HCT116 (cell line): ENCODE measurements around the gene ZFHX3. TPM values are rescaled to one million over a fixed set of nuclear protein-coding genes. Genes with fewer than 3 reads are reported as not detected.

Experiments used
- ATAC-seq: fragments of 200-7000 bp; cut with Tn5 transposase; 2 replicates; pipeline ENCODE4 v1.9.1; 2020; ENCODE audit warnings: mild to moderate bottlenecking, moderate library complexity
- BruUV-seq: library from RNA; stranded (reverse); fragments of 400-500 nt; replicated peaks from 2 replicates; lab custom pipeline; 2021; lab: Mats Ljungman, UMichigan
- CTCF ChIA-PET: fragments of 300-600 bp; sonication (Branson Sonifier 250); formaldehyde crosslinking; loops from one replicate; lab custom pipeline; 2021; ENCODE audit warnings: antibody characterized with exemption; lab: Charles Lee
- POLR2A ChIA-PET: fragments of 300-600, 350-600 bp; sonication (Branson Sonifier 250); formaldehyde crosslinking; loops from one replicate; lab custom pipeline; 2021; ENCODE audit warnings: antibody characterized with exemption; lab: Charles Lee
- RAD21 ChIA-PET, 2 experiments: fragments of 300-600 bp; sonication (Branson Sonifier 250); formaldehyde crosslinking; loops; one replicate each; lab custom pipeline; 2023; ENCODE audit warnings: low total read pairs in 2 of 2; ENCODE audit not compliant: uncharacterized antibody in 2 of 2, unreplicated experiment in 2 of 2, low non-redundant PET in 1 of 2; lab: Charles Lee
- DNase-seq: peaks from one replicate; pipeline ENCODE4 v3.0.0-alpha.2; 2010; ENCODE audit warnings: low read depth, low spot score
- H2AFZ ChIP-seq: fragments of 200-600 bp; shearing (Covaris generic), sonication (generic); 2 replicates; pipeline ENCODE4 v1.6.1; 2017; ENCODE audit warnings: low read depth, mixed run types, mixed read lengths, antibody characterized with exemption, low read length; ENCODE audit not compliant: poor library complexity, severe bottlenecking
- H3K27ac ChIP-seq: 2 replicates; pipeline ENCODE4 v1.5.1; 2012; ENCODE audit warnings: low read depth, low read length
- H3K27me3 ChIP-seq: fragments of 200-600 bp; sonication (generic); 2 replicates; pipeline ENCODE4 v1.6.1; 2016; ENCODE audit warnings: mixed run types, low read length, mixed read lengths; ENCODE audit not compliant: insufficient read depth
- H3K36me3 ChIP-seq, 2 experiments: fragments of 200-500 bp in 1 of 2; fragments of 200-600 bp in 1 of 2; sonication (Bioruptor generic) in 1 of 2; sonication (generic) in 1 of 2; 2 replicates each; pipeline versions ENCODE4 v1.5.1 to v1.6.1; 2014 to 2016; ENCODE audit warnings: low read length in 2 of 2, inconsistent platforms in 1 of 2, mixed read lengths in 1 of 2, mixed run types in 1 of 2; ENCODE audit not compliant: insufficient read depth in 2 of 2, control insufficient read depth in 1 of 2
- H3K4me1 ChIP-seq, 2 experiments: fragments of 200-600 bp in 1 of 2; sonication (generic) in 1 of 2; 2 replicates each; pipeline versions ENCODE4 v1.5.1 to v1.6.1; 2012 to 2017; ENCODE audit warnings: low read length in 2 of 2, inconsistent platforms in 1 of 2, mild to moderate bottlenecking in 1 of 2, mixed read lengths in 1 of 2, mixed run types in 1 of 2, moderate library complexity in 1 of 2; ENCODE audit not compliant: insufficient read depth in 2 of 2, control insufficient read depth in 1 of 2
- H3K4me2 ChIP-seq: fragments of 200-600 bp; sonication (generic); 2 replicates; pipeline ENCODE4 v1.6.1; 2017; ENCODE audit warnings: mixed run types, low read length, mixed read lengths
- H3K4me3 ChIP-seq, 2 experiments: fragments of 200-600 bp in 1 of 2; sonication (generic) in 1 of 2; replicated peaks in 1 of 2; 2 replicates each; pipeline ENCODE4 v1.5.1; 2011 to 2016; ENCODE audit warnings: low read length in 2 of 2, control low read depth in 1 of 2, low read depth in 1 of 2, mild to moderate bottlenecking in 1 of 2, mixed read lengths in 1 of 2, mixed run types in 1 of 2
- H3K79me2 ChIP-seq: fragments of 200-600 bp; sonication (generic); 2 replicates; pipeline ENCODE4 v1.6.1; 2017; ENCODE audit warnings: mild to moderate bottlenecking, mixed run types, low read length, moderate library complexity, mixed read lengths; ENCODE audit not compliant: insufficient read depth
- H3K9ac ChIP-seq: fragments of 200-600 bp; sonication (generic); 2 replicates; pipeline ENCODE4 v1.6.1; 2016; ENCODE audit warnings: low read length, mixed read lengths
- H3K9me2 ChIP-seq: fragments of 200-600 bp; sonication (generic), shearing (Covaris generic); 2 replicates; pipeline ENCODE4 v1.6.1; 2017; ENCODE audit warnings: mixed run types, mild to moderate bottlenecking, moderate library complexity; ENCODE audit not compliant: insufficient read depth
- H3K9me3 ChIP-seq, 2 experiments: fragments of 200-500 bp in 1 of 2; fragments of 200-600 bp in 1 of 2; sonication (Bioruptor generic) in 1 of 2; sonication (generic) in 1 of 2; 2 replicates each; pipeline ENCODE4 v1.6.1; 2014 to 2017; ENCODE audit warnings: low read length in 2 of 2, mixed read lengths in 2 of 2, inconsistent platforms in 1 of 2, low read depth in 1 of 2, mild to moderate bottlenecking in 1 of 2, mixed run types in 1 of 2, moderate library complexity in 1 of 2; ENCODE audit not compliant: control insufficient read depth in 1 of 2, insufficient read depth in 1 of 2
- H4K20me1 ChIP-seq: fragments of 200-600 bp; sonication (generic), shearing (Covaris generic); 2 replicates; pipeline ENCODE4 v1.6.1; 2017; ENCODE audit warnings: mixed run types, mild to moderate bottlenecking, moderate library complexity; ENCODE audit not compliant: insufficient read depth
- CBX3 ChIP-seq: IDR thresholded peaks from 2 replicates; pipeline ENCODE4 v1.6.1; 2012; ENCODE audit warnings: low read depth
- CEBPB ChIP-seq: IDR thresholded peaks from 2 replicates; pipeline ENCODE4 v1.6.1; 2012; ENCODE audit warnings: low read depth
- EGR1 ChIP-seq: IDR thresholded peaks from 2 replicates; pipeline ENCODE4 v1.6.1; 2012; ENCODE audit warnings: low read depth
- EZH2 ChIP-seq: fragments of 200-600 bp; sonication (generic); IDR thresholded peaks from 2 replicates; pipeline ENCODE4 v1.6.1; 2017; ENCODE audit warnings: antibody characterized with exemption, mixed run types
- JUND ChIP-seq: IDR thresholded peaks from 2 replicates; pipeline ENCODE4 v1.6.1; 2012
- POLR2AphosphoS5 ChIP-seq: IDR thresholded peaks from 2 replicates; pipeline ENCODE4 v1.6.1; 2011; ENCODE audit warnings: mild to moderate bottlenecking, low read depth, low read length, moderate library complexity
- SIN3A ChIP-seq: IDR thresholded peaks from 2 replicates; pipeline ENCODE4 v1.6.1; 2012; ENCODE audit warnings: low read depth
- SP1 ChIP-seq: IDR thresholded peaks from 2 replicates; pipeline ENCODE4 v1.6.1; 2012; ENCODE audit warnings: low read depth
- TCF7L2 ChIP-seq: IDR thresholded peaks from 2 replicates; pipeline ENCODE4 v1.7.0; 2011; ENCODE audit warnings: borderline replicate concordance, inconsistent platforms; ENCODE audit not compliant: insufficient read depth, insufficient read length; ENCODE audit errors: extremely low read depth
- YY1 ChIP-seq: IDR thresholded peaks from 2 replicates; pipeline ENCODE4 v1.6.1; 2011; ENCODE audit warnings: low read length, low read depth, moderate library complexity, mild to moderate bottlenecking; ENCODE audit not compliant: insufficient replicate concordance; ENCODE audit errors: extremely low read depth
- intact Hi-C: fragments of 100-400 bp; cut with micrococcal nuclease; formaldehyde crosslinking; loops from 2 replicates; pipeline ENCODE4 v1.10.0; 2022
- total RNA-seq: library from RNA; stranded (reverse); gene quantifications from one replicate; pipeline ENCODE4 v1.2.1, GENCODE V29; 2021; ENCODE audit not compliant: unreplicated experiment
- TF ChIP-seq, protein P1 (sequence below), 3 experiments: fragments of 200-600 bp in 1 of 3; sonication (generic) in 1 of 3; IDR thresholded peaks in 2 of 3; conservative IDR thresholded peaks in 1 of 3; 2 replicates each; pipeline ENCODE4 v1.5.1; 2012 to 2017; ENCODE audit warnings: low read depth in 2 of 3, low read length in 2 of 3, antibody characterized with exemption in 1 of 3, borderline replicate concordance in 1 of 3, control low read depth in 1 of 3, mild to moderate bottlenecking in 1 of 3, mixed read lengths in 1 of 3, mixed run types in 1 of 3, moderate library complexity in 1 of 3; ENCODE audit not compliant: insufficient read depth in 1 of 3
- TF ChIP-seq, protein P2 (sequence below): IDR thresholded peaks from 2 replicates; pipeline ENCODE4 v1.6.1; 2012; ENCODE audit warnings: low read depth

ZFHX3 gene
- total RNA-seq, 1 experiment from 2014 or later: 6.3 TPM

DNA sequence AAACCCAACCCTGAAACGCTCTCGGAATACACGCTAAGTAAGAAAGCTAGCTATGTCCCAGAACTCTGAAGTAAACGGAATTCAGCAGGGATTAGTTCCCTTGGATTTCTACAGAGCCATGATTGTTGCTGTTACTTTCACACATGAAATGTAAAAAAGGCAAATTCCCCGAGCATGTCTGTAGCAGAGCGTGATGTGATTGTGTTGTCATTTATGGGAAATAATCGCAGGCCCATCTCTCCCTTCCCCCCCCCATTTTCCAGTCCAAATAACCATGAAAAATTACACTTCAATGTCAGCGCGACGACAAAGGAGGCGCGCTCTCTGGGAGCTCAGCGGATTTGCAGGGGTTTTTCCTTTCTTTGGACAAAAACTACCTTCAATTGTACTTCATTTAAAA lies 209.0 kb downstream of the ZFHX3 start:
- DNase-seq (no peak), ATAC-seq (no peak)
- POLR2A ChIA-PET: no interaction called here
- Histone ChIP-seq H3K27ac (no peak overlapping the region), H3K27me3 (no peaks in the 10 kb centered on the region), H3K9me2 (no peaks in the 10 kb centered on the region), H3K9ac (no peak overlapping the region), H2AFZ (no peak overlapping the region), H3K4me3 (no peak overlapping the region), H3K4me2 (no peak overlapping the region), H3K4me1 (no peaks in the 10 kb centered on the region), H3K36me3 (no peaks in the 10 kb centered on the region), H4K20me1 (no peaks in the 10 kb centered on the region), H3K9me3 (no peaks in the 10 kb centered on the region), H3K79me2 (no peaks in the 10 kb centered on the region)
- intact Hi-C loops: loop anchor here (10.0 kb wide), 2 partner anchors 216 to 594 kb away; no protein-coding TSS in a partner anchor
- BruUV-seq: no TSS peak
- CTCF ChIA-PET: no interaction called here
- RAD21 ChIA-PET: no interaction called here
- TF ChIP-seq SP1: no peak
- no peak for TF ChIP-seq EGR1
- TF ChIP-seq, protein P1, sequence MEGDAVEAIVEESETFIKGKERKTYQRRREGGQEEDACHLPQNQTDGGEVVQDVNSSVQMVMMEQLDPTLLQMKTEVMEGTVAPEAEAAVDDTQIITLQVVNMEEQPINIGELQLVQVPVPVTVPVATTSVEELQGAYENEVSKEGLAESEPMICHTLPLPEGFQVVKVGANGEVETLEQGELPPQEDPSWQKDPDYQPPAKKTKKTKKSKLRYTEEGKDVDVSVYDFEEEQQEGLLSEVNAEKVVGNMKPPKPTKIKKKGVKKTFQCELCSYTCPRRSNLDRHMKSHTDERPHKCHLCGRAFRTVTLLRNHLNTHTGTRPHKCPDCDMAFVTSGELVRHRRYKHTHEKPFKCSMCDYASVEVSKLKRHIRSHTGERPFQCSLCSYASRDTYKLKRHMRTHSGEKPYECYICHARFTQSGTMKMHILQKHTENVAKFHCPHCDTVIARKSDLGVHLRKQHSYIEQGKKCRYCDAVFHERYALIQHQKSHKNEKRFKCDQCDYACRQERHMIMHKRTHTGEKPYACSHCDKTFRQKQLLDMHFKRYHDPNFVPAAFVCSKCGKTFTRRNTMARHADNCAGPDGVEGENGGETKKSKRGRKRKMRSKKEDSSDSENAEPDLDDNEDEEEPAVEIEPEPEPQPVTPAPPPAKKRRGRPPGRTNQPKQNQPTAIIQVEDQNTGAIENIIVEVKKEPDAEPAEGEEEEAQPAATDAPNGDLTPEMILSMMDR (IDR thresholded peaks at IDR 0.05 in 2 of 3, conservative IDR thresholded peaks at IDR 0.05 in 1 of 3; ENCODE audit: borderline replicate concordance in 1 of 3, insufficient read depth in 1 of 3, low read depth in 2 of 3, low read length in 2 of 3): no peak
- no peak for TF ChIP-seq POLR2AphosphoS5
- no peak for TF ChIP-seq TCF7L2
- no peak for TF ChIP-seq SIN3A
- TF ChIP-seq JUND: no peak

DNA sequence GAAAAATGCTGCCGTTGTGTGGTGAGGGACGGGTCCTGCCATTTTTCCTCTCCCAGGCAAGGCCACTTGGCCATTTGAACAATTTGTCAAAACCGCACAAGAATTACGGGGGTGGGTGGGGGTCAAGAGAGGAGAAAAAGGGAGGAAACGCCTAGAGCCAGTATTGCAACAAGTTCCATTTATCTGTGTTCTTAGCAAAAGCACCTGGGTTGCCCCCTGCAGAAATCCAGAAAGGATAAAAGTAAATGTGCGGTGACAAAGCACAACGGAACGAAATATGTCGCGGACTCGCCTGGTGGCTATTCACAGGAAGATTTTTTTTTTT lies 209.4 kb downstream of the ZFHX3 start:
- ChIA-PET POLR2A (no interaction called here), RAD21 (no interaction called here), CTCF (no interaction called here)
- no peaks in the 10 kb centered on the region for H3K27me3 ChIP-seq
- no peak overlapping the region for H2AFZ ChIP-seq
- no peaks in the 10 kb centered on the region for H3K9me2 ChIP-seq
- no peaks in the 10 kb centered on the region for H3K36me3 ChIP-seq
- H3K27ac ChIP-seq: no peak overlapping the region
- BruUV-seq: no TSS peak
- ATAC-seq (no peak), DNase-seq (no peak)
- H4K20me1 ChIP-seq: no peaks in the 10 kb centered on the region
- no peaks in the 10 kb centered on the region for H3K9me3 ChIP-seq
- peaks cover 0 to 1% of the 10 kb centered on the region in 2 experiments; a peak in 1 of 4 replicates for H3K4me1 ChIP-seq
- intact Hi-C loops: loop anchor here (10.0 kb wide), 2 partner anchors 216 to 594 kb away; no protein-coding TSS in a partner anchor
- H3K4me2 ChIP-seq: no peak overlapping the region
- H3K4me3 ChIP-seq: no peak overlapping the region
- no peaks in the 10 kb centered on the region for H3K79me2 ChIP-seq
- H3K9ac ChIP-seq: no peak overlapping the region
- TF ChIP-seq EGR1 (no peak), POLR2AphosphoS5 (no peak), SIN3A (no peak), CBX3 (no peak), CEBPB (no peak), YY1 (no peak), EZH2 (no peak)
- TF ChIP-seq, protein P2, sequence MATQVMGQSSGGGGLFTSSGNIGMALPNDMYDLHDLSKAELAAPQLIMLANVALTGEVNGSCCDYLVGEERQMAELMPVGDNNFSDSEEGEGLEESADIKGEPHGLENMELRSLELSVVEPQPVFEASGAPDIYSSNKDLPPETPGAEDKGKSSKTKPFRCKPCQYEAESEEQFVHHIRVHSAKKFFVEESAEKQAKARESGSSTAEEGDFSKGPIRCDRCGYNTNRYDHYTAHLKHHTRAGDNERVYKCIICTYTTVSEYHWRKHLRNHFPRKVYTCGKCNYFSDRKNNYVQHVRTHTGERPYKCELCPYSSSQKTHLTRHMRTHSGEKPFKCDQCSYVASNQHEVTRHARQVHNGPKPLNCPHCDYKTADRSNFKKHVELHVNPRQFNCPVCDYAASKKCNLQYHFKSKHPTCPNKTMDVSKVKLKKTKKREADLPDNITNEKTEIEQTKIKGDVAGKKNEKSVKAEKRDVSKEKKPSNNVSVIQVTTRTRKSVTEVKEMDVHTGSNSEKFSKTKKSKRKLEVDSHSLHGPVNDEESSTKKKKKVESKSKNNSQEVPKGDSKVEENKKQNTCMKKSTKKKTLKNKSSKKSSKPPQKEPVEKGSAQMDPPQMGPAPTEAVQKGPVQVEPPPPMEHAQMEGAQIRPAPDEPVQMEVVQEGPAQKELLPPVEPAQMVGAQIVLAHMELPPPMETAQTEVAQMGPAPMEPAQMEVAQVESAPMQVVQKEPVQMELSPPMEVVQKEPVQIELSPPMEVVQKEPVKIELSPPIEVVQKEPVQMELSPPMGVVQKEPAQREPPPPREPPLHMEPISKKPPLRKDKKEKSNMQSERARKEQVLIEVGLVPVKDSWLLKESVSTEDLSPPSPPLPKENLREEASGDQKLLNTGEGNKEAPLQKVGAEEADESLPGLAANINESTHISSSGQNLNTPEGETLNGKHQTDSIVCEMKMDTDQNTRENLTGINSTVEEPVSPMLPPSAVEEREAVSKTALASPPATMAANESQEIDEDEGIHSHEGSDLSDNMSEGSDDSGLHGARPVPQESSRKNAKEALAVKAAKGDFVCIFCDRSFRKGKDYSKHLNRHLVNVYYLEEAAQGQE: no peak
- TF ChIP-seq, protein P1 (IDR thresholded peaks at IDR 0.05 in 2 of 3, conservative IDR thresholded peaks at IDR 0.05 in 1 of 3; ENCODE audit: borderline replicate concordance in 1 of 3, insufficient read depth in 1 of 3, low read depth in 2 of 3, low read length in 2 of 3): no peak
